Osteoblast (primary cell): ENCODE results near the gene CFHR5. TPM values are rescaled to one million over a fixed set of nuclear protein-coding genes. Genes with fewer than 3 reads are reported as not detected.

Experiments
- DNase-seq: peaks from one replicate; pipeline ENCODE4 v3.0.0; 2011; ENCODE audit warnings: low spot score, mixed read lengths; ENCODE audit not compliant: insufficient read length; ENCODE audit errors: missing footprints
- H2AFZ ChIP-seq: 2 replicates; pipeline ENCODE4 v1.6.0; 2011; ENCODE audit warnings: mild to moderate bottlenecking, low read length
- H3K27ac ChIP-seq: 2 replicates; pipeline ENCODE4 v1.5.1; 2011; ENCODE audit warnings: mild to moderate bottlenecking, low read depth, low read length, moderate library complexity
- H3K27me3 ChIP-seq: 2 replicates; pipeline ENCODE4 v1.6.0; 2012; ENCODE audit warnings: mild to moderate bottlenecking, control low read depth, inconsistent platforms, low read length, moderate library complexity; ENCODE audit not compliant: insufficient read depth
- H3K36me3 ChIP-seq: 2 replicates; pipeline ENCODE4 v1.5.1; 2011; ENCODE audit warnings: mild to moderate bottlenecking, low read length, control low read depth, moderate library complexity; ENCODE audit not compliant: insufficient read depth
- H3K4me1 ChIP-seq: 2 replicates; pipeline ENCODE4 v1.5.1; 2011; ENCODE audit warnings: mild to moderate bottlenecking, low read length, control low read depth, moderate library complexity; ENCODE audit not compliant: insufficient read depth
- H3K4me2 ChIP-seq: 2 replicates; pipeline ENCODE4 v1.6.0; 2011; ENCODE audit warnings: mild to moderate bottlenecking, low read length; ENCODE audit not compliant: insufficient read depth
- H3K4me3 ChIP-seq: fragments of 200-600 bp; sonication (generic); 3 replicates; pipeline ENCODE4 v1.5.1; 2012; ENCODE audit warnings: mild to moderate bottlenecking, low read length, inconsistent platforms; ENCODE audit not compliant: insufficient read depth
- H3K79me2 ChIP-seq: 2 replicates; pipeline ENCODE4 v1.6.0; 2012; ENCODE audit warnings: mild to moderate bottlenecking, low read length, control low read depth, inconsistent platforms; ENCODE audit not compliant: insufficient read depth
- H3K9me3 ChIP-seq: 2 replicates; pipeline ENCODE4 v1.5.1; 2011; ENCODE audit warnings: low read depth, low read length, control low read depth
- H4K20me1 ChIP-seq: 2 replicates; pipeline ENCODE4 v1.6.0; 2012; ENCODE audit warnings: mild to moderate bottlenecking, low read length, control low read depth; ENCODE audit not compliant: insufficient read depth
- CTCF ChIP-seq: IDR thresholded peaks from 2 replicates; pipeline ENCODE4 v1.5.1; 2011; ENCODE audit warnings: mild to moderate bottlenecking, low read depth, low read length, moderate library complexity; ENCODE audit errors: extremely low read depth
- total RNA-seq: library from RNA; depleted of rRNA; stranded (reverse); fragments of >200 nt; gene quantifications from 2 replicates; pipeline ENCODE4 v1.2.3, GENCODE V29; 2012

CFHR5 gene
- total RNA-seq, 1 donor: not detected

GRCh38 chr1:197008861-197009260 is 31.5 kb downstream of the CFHR5 start:
- Histone ChIP-seq H4K20me1 (no peaks in the 10 kb centered on the region), H2AFZ (peak overlapping the region; percentile 37), H3K27ac (no peak overlapping the region), H3K4me3 (no peak overlapping the region), H3K79me2 (no peaks in the 10 kb centered on the region), H3K36me3 (no peaks in the 10 kb centered on the region), H3K27me3 (no peaks in the 10 kb centered on the region), H3K9me3 (no peaks in the 10 kb centered on the region), H3K4me2 (no peak overlapping the region), H3K4me1 (no peaks in the 10 kb centered on the region)
- no peak for DNase-seq
- TF ChIP-seq CTCF: no peak

GRCh38 chr1:197011614-197012013 is 34.3 kb downstream of the CFHR5 start:
- Histone ChIP-seq H4K20me1 (no peaks in the 10 kb centered on the region), H3K27me3 (no peaks in the 10 kb centered on the region), H3K9me3 (no peaks in the 10 kb centered on the region), H3K36me3 (no peaks in the 10 kb centered on the region), H3K4me2 (no peak overlapping the region), H2AFZ (no peak overlapping the region), H3K79me2 (no peaks in the 10 kb centered on the region), H3K4me1 (no peaks in the 10 kb centered on the region), H3K4me3 (no peak overlapping the region), H3K27ac (no peak overlapping the region)
- TF ChIP-seq CTCF: no peak
- DNase-seq: no peak

- no peak overlapping the region for H3K4me2 ChIP-seq
- H3K4me3 ChIP-seq: no peak overlapping the region
- H3K27ac ChIP-seq: no peak overlapping the region
- no peaks in the 10 kb centered on the region for H3K36me3 ChIP-seq
- no peaks in the 10 kb centered on the region for H3K79me2 ChIP-seq
- no peak overlapping the region for H2AFZ ChIP-seq
- H3K27me3 ChIP-seq: no peaks in the 10 kb centered on the region
- no peaks in the 10 kb centered on the region for H4K20me1 ChIP-seq
- DNase-seq: peak; percentile 53
- no peaks in the 10 kb centered on the region for H3K9me3 ChIP-seq
- no peak for TF ChIP-seq CTCF
- no peaks in the 10 kb centered on the region for H3K4me1 ChIP-seq
Observed at GRCh38 chr1:197013234-197013633, 35.9 kb downstream of the CFHR5 start.

GRCh38 chr1:197016751-197017150 is 39.4 kb downstream of the CFHR5 start:
- Histone ChIP-seq H3K9me3 (no peaks in the 10 kb centered on the region), H3K79me2 (no peaks in the 10 kb centered on the region), H3K27ac (no peak overlapping the region), H2AFZ (no peak overlapping the region), H3K4me2 (no peak overlapping the region), H3K27me3 (no peaks in the 10 kb centered on the region), H3K4me3 (no peak overlapping the region), H4K20me1 (no peaks in the 10 kb centered on the region), H3K4me1 (no peaks in the 10 kb centered on the region), H3K36me3 (no peaks in the 10 kb centered on the region)
- DNase-seq: no peak
- TF ChIP-seq CTCF: no peak
